Colonic mucosa (tissue), 4 donors: ENCODE measurements around the gene MIA3. TPM values are rescaled to one million over a fixed set of nuclear protein-coding genes. Genes with fewer than 3 reads are reported as not detected.

Source experiments
- DNase-seq: peaks from one replicate; pipeline ENCODE4 v3.0.0-alpha.2; 2020
- H3K27ac ChIP-seq: fragments of 200-600 bp; one replicate; pipeline ENCODE4 v1.8.0; 2021
- H3K27me3 ChIP-seq: fragments of 200-600 bp; one replicate; pipeline ENCODE4 v1.8.0; 2021
- H3K36me3 ChIP-seq: fragments of 200-600 bp; one replicate; pipeline ENCODE4 v1.8.0; 2021
- H3K4me1 ChIP-seq: fragments of 200-600 bp; one replicate; pipeline ENCODE4 v1.8.0; 2021; ENCODE audit warnings: mild to moderate bottlenecking
- H3K4me3 ChIP-seq: fragments of 200-600 bp; one replicate; pipeline ENCODE4 v1.8.0; 2021
- H3K9ac ChIP-seq, 2 donors: one replicate each; pipeline ENCODE4 v1.7.0; 2013; ENCODE audit warnings: control low read depth in 2 of 2, low read depth in 2 of 2, low read length in 2 of 2
- H3K9me3 ChIP-seq: fragments of 200-600 bp; one replicate; pipeline ENCODE4 v1.8.0; 2021
- CTCF ChIP-seq: fragments of 200-600 bp; IDR thresholded peaks from one replicate; pipeline ENCODE4 v1.8.0; 2022; ENCODE audit warnings: antibody characterized with exemption, mild to moderate bottlenecking
- intact Hi-C: fragments of 100-400 bp; cut with DNase I; formaldehyde crosslinking; loops from one replicate; pipeline ENCODE4 v1.14.1; 2022
- total RNA-seq, 2 donors: library from RNA; stranded (reverse); fragmentation: NEBNext Ultra II Directional in 1 of 2; extraction: Animal tissue kit (Norgen Biotek cat#: 25700) in 1 of 2; gene quantifications; one replicate each; pipeline ENCODE4 v1.2.1, GENCODE V29; 2021
- donor health status: healthy.
- donor health status: DM: no; HTN: no; CAD: no.
- donor health status: DM: no; HTN: no; CAD: no.

The MIA3 gene
- total RNA-seq, 2 donors from 2014 or later = 63.5 to 92.4 TPM

DNA sequence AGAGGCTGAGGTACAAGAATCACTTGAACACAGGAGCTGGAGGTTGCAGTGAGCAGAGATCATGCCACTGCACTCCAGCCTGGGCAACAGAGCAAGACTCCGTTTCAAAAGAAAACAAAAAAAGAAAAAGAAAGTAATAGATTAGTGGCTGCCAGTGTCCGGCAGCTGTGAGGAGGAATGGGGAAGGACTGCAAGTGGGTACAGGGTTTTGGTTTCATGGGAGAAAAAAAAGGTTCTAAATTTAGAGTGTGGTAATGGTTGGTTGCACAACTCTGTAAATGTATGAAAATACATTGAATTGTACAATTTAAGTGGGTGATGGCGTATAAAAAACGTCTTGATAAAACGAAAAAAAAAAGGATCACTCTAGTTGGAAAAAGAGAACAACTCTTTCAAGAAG is 34.8 kb upstream of the MIA3 start:
- TF ChIP-seq CTCF = no peak
- Histone ChIP-seq H3K4me3 (no peak overlapping the region), H3K4me1 (no peaks in the 10 kb centered on the region), H3K36me3 (no peaks in the 10 kb centered on the region), H3K27ac (no peak overlapping the region), H3K27me3 (no peaks in the 10 kb centered on the region), H3K9me3 (no peaks in the 10 kb centered on the region), H3K9ac (no peak overlapping the region)
- intact Hi-C loops = loop anchor here (5.0 kb wide), 1 partner anchor 39 kb away; no protein-coding TSS in a partner anchor
- no peak for DNase-seq

DNA sequence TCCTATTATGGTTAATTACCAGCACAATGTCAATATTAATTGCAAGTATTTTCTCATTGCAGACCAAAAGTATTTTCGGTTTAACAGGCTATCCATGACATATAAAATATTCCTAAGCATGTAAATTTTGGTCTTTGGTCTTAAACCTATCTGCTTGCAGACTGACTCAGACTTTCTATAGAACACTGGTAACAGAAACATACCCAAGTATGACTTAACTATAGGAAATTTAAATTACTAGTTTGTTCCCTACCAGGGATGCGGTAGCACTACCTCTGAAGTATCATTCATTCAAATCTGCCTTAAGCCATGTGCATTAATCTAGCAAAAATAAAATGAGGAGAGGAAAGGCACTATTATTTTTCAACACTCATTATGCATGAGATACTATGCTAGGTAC is 31.1 kb upstream of the MIA3 start:
- intact Hi-C loops = no loop called here
- no peak for TF ChIP-seq CTCF
- H3K27me3 ChIP-seq = no peaks in the 10 kb centered on the region
- no peak overlapping the region for H3K4me3 ChIP-seq
- H3K9me3 ChIP-seq = no peaks in the 10 kb centered on the region
- no peaks in the 10 kb centered on the region for H3K36me3 ChIP-seq
- peaks cover 8% of the 10 kb centered on the region for H3K4me1 ChIP-seq
- no peak overlapping the region for H3K9ac ChIP-seq
- no peak overlapping the region for H3K27ac ChIP-seq
- DNase-seq = no peak

GRCh38 chr1:222588135-222588534 is 29.8 kb upstream of the MIA3 start:
- no peaks in the 10 kb centered on the region for H3K9me3 ChIP-seq
- no peaks in the 10 kb centered on the region for H3K36me3 ChIP-seq
- TF ChIP-seq CTCF = no peak
- H3K27ac ChIP-seq = no peak overlapping the region
- H3K4me3 ChIP-seq = no peak overlapping the region
- DNase-seq = no peak
- H3K9ac ChIP-seq = no peak overlapping the region
- H3K27me3 ChIP-seq = no peaks in the 10 kb centered on the region
- intact Hi-C loops = no loop called here
- peaks cover 8% of the 10 kb centered on the region for H3K4me1 ChIP-seq

- H3K4me1 ChIP-seq = peaks cover 8% of the 10 kb centered on the region
- intact Hi-C loops = no loop called here
- H3K9me3 ChIP-seq = no peaks in the 10 kb centered on the region
- H3K36me3 ChIP-seq = no peaks in the 10 kb centered on the region
- H3K4me3 ChIP-seq = peak within 1 kb of the TSS; percentile 66
- peak; percentile 93 for DNase-seq
- TF ChIP-seq CTCF = no peak
- H3K27ac ChIP-seq = peak within 1 kb of the TSS; percentile 66
- no peaks in the 10 kb centered on the region for H3K27me3 ChIP-seq
- H3K9ac ChIP-seq = peak within 1 kb of the TSS; percentile 36 to 72
Observed at GRCh38 chr1:222589462-222590302, 28.2 kb upstream of the MIA3 start, which contains the start of gene TAF1A. Gene TAF1A, minus strand, starts transcription at chr1:222589933.

DNA sequence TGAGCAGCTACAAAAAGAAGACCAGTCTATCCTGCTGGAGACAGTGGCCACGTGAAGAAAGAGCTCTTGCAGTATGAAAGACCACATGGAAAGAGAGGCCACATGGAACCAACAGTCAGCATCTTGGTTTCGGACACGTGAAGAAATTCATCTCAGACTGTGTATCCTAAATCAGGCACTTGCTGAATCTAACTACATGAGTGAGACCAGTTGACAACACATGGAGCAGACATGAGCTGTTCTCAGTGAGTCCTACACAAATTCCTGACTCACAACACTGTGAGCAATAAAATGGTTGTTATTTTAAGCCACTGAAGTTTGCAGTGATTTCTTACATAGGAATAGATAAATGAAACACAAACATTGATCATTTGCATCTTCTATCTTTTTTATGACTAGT is 25.7 kb upstream of the MIA3 start:
- DNase-seq = no peak
- Histone ChIP-seq H3K9me3 (no peaks in the 10 kb centered on the region), H3K4me3 (no peak overlapping the region), H3K27ac (no peak overlapping the region), H3K27me3 (no peaks in the 10 kb centered on the region), H3K9ac (no peak overlapping the region), H3K36me3 (no peaks in the 10 kb centered on the region), H3K4me1 (peaks cover 8% of the 10 kb centered on the region)
- intact Hi-C loops = no loop called here
- TF ChIP-seq CTCF = no peak
